Activated CD8-positive, alpha-beta T cell treated with anti-CD3 and anti-CD28 coated beads for 36 hours (primary cell): ENCODE data around the gene RBM25. TPM values are rescaled to one million over a fixed set of nuclear protein-coding genes. Genes with fewer than 3 reads are reported as not detected.

Experiments used
- ATAC-seq: fragments of 200-7000 bp; cut with Tn5 transposase; one replicate; pipeline ENCODE4 v1.10.0; 2021; ENCODE audit warnings: mild to moderate bottlenecking, moderate library complexity
- CTCF ChIA-PET: fragments of 350-600 bp; sonication (Branson Sonifier 250); formaldehyde crosslinking; loops from one replicate; lab custom pipeline; 2021; ENCODE audit warnings: antibody characterized with exemption; lab: Charles Lee
- POLR2A ChIA-PET: fragments of 350-600 bp; sonication (Branson Sonifier 250); formaldehyde crosslinking; loops from one replicate; lab custom pipeline; 2021; ENCODE audit warnings: antibody characterized with exemption; lab: Charles Lee
- DNase-seq: peaks from one replicate; pipeline ENCODE4 v3.0.0-alpha.2; 2020
- H3K27ac Mint-ChIP-seq: one replicate; pipeline ENCODE4 v1.8.0; 2021; ENCODE audit warnings: mild to moderate bottlenecking, mixed read lengths
- H3K27me3 Mint-ChIP-seq: one replicate; pipeline ENCODE4 v1.8.0; 2021; ENCODE audit warnings: mixed read lengths
- H3K36me3 Mint-ChIP-seq: one replicate; pipeline ENCODE4 v1.8.0; 2021; ENCODE audit warnings: low read depth, mixed read lengths
- H3K4me1 Mint-ChIP-seq: one replicate; pipeline ENCODE4 v1.8.0; 2021; ENCODE audit warnings: low read depth, mixed read lengths
- H3K4me3 Mint-ChIP-seq: one replicate; pipeline ENCODE4 v1.8.0; 2021; ENCODE audit warnings: mild to moderate bottlenecking, moderate library complexity, mixed read lengths
- H3K9me3 Mint-ChIP-seq: one replicate; pipeline ENCODE4 v1.8.0; 2021; ENCODE audit warnings: mixed read lengths
- CTCF ChIP-seq: fragments of 200-600 bp; IDR thresholded peaks from one replicate; pipeline ENCODE4 v1.8.0; 2022; ENCODE audit warnings: antibody characterized with exemption, mild to moderate bottlenecking
- intact Hi-C: fragments of 100-400 bp; cut with micrococcal nuclease; formaldehyde crosslinking; loops from one replicate; pipeline ENCODE4 v1.10.0; 2022
- total RNA-seq, 2 experiments: library from RNA; stranded (reverse); gene quantifications; one replicate each; pipeline ENCODE4 v1.2.3, GENCODE V29; 2021

RBM25 gene
- total RNA-seq, 2 experiments from 2014 or later = 101 to 104 TPM

GRCh38 chr14:73173092-73173735 lies 114.9 kb downstream of the RBM25 start:
- no peaks in the 10 kb centered on the region for H3K27me3 Mint-ChIP-seq

More at GRCh38 chr14:73173092-73173735, 114.9 kb downstream of the RBM25 start:
- Mint-ChIP-seq H3K4me3 (no peak overlapping the region), H3K4me1 (peaks cover 6% of the 10 kb centered on the region), H3K36me3 (peaks cover 30% of the 10 kb centered on the region), H3K27ac (no peak overlapping the region), H3K9me3 (no peaks in the 10 kb centered on the region)
- POLR2A ChIA-PET = no interaction called here
- CTCF ChIA-PET = interaction anchor here (0.6 to 2.3 kb wide), 23 partner anchors 9 to 539 kb away, joined by 3 to 23 read pairs (median 4); partner anchors contain the start of gene ACOT2
- peak; percentile 66 for TF ChIP-seq CTCF
- intact Hi-C loops = loop anchor here (1.0 kb wide), 1 partner anchor 299 kb away; no protein-coding TSS in a partner anchor
- peak; percentile 27 for ATAC-seq
- DNase-seq = peak; percentile 27

Other genes starting within 250 kb of the RBM25 start
- gene DPF3, start 164.4 kb upstream of the RBM25 start, total RNA-seq = under 1 TPM; 0.13 to 0.54 TPM
- gene DCAF4, start 132.1 kb upstream of the RBM25 start, total RNA-seq = 10 to 100 TPM; 17.9 to 19.4 TPM
- 10 to 100 TPM in 1 of 2 experiments, 1 to 10 TPM in 1; 7.2 to 10.4 TPM for gene ZFYVE1, start 31.4 kb upstream of the RBM25 start, total RNA-seq
- gene PSEN1, start 78.0 kb downstream of the RBM25 start, total RNA-seq = 10 to 100 TPM; 23.1 to 23.2 TPM
- under 1 TPM; 0.29 to 0.47 TPM for gene PAPLN, start 179.0 kb downstream of the RBM25 start, total RNA-seq